ENCODE data around the gene MT3. TPM values are rescaled to one million over a fixed set of nuclear protein-coding genes. Genes with fewer than 3 reads are reported as not detected.

The MT3 gene
- total and polyA plus RNA-seq, 2 of the 8 experiments (the other 6 are each of a cell fraction or from before 2014, with no cell fraction given): 0.17 TPM; not detected in 1

- TF ChIP-seq, protein P1, sequence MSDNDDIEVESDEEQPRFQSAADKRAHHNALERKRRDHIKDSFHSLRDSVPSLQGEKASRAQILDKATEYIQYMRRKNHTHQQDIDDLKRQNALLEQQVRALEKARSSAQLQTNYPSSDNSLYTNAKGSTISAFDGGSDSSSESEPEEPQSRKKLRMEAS (IDR thresholded peaks at IDR 0.05): peak; percentile 64
- TF ChIP-seq CTBP2 (IDR thresholded peaks at IDR 0.05; ENCODE audit: borderline replicate concordance, insufficient read depth, insufficient read length, low read length) (peak; percentile 75), CBX5 (IDR thresholded peaks at IDR 0.05; ENCODE audit: low read depth, low read length) (no peak), KDM4A (IDR thresholded peaks at IDR 0.05; ENCODE audit: low read depth, low read length, severe bottlenecking) (peak; percentile 72), TEAD4 (IDR thresholded peaks at IDR 0.05; ENCODE audit: low read depth, low read length) (no peak), CHD2 (IDR thresholded peaks at IDR 0.05; ENCODE audit: low read length) (no peak), RNF2 (IDR thresholded peaks at IDR 0.05; ENCODE audit: borderline replicate concordance, low read depth, low read length, missing control alignments, poor library complexity, severe bottlenecking) (peak; percentile 97), ATF3 (IDR thresholded peaks at IDR 0.05; ENCODE audit: insufficient read depth, low read depth, low read length) (no peak), SUZ12 (IDR thresholded peaks at IDR 0.05; ENCODE audit: low read length) (peak; percentile 99), TAF7 (optimal IDR thresholded peaks at IDR 0.05; ENCODE audit: borderline replicate concordance, low read depth, low read length) (no peak), ZNF274 (IDR thresholded peaks at IDR 0.05; ENCODE audit: borderline replicate concordance, extremely low read depth, low read length) (no peak), SIN3A (conservative IDR thresholded peaks at IDR 0.05 in 1 of 2, IDR thresholded peaks at IDR 0.05 in 1 of 2; ENCODE audit: low read depth in 1 of 2, low read length in 2 of 2) (no peak), TAF1 (IDR thresholded peaks at IDR 0.05; ENCODE audit: low read depth, low read length) (no peak), SIX5 (IDR thresholded peaks at IDR 0.05; ENCODE audit: low read depth, low read length) (no peak), SIRT6 (IDR thresholded peaks at IDR 0.05; ENCODE audit: low read length) (no peak), SP4 (IDR thresholded peaks at IDR 0.05; ENCODE audit: low read length) (no peak), BCL11A (IDR thresholded peaks at IDR 0.05; ENCODE audit: low read depth in 2 of 2, low read length in 2 of 2) (no peak), NANOG (IDR thresholded peaks at IDR 0.05; ENCODE audit: insufficient read depth, low read depth, low read length, poor library complexity, severe bottlenecking) (no peak), ATF2 (IDR thresholded peaks at IDR 0.05; ENCODE audit: low read length) (no peak)
Measured at GRCh38 chr16:56637814-56638750, 48.8 kb downstream of the MT3 start, which contains the start of gene MT1A (continued).

All from H1 (cell line).